K562 (cell line): Measurements from ENCODE around the gene ERN1. TPM values are rescaled to one million over a fixed set of nuclear protein-coding genes. Genes with fewer than 3 reads are reported as not detected.

ENCODE experiments used
- ATAC-seq: fragments of 200-7000 bp; cut with Tn5 transposase; 3 replicates; pipeline ENCODE4 v1.9.1; 2020; ENCODE audit warnings: moderate library complexity
- BruUV-seq: library from RNA; stranded (reverse); fragments of 400-500 nt; replicated peaks from 2 replicates; lab custom pipeline; 2021; lab: Mats Ljungman, UMichigan
- CTCF ChIA-PET: fragments of 300-600 bp; formaldehyde crosslinking; extraction: SDS; loops from one replicate; lab custom pipeline; 2021; ENCODE audit warnings: low intra/inter-chr PET ratio; lab: Yijun Ruan, JAX
- POLR2A ChIA-PET: fragments of 300-600, 350-650 bp; sonication (Branson Sonifier 250); formaldehyde crosslinking; extraction: SDS; loops from one replicate; lab custom pipeline; 2021; ENCODE audit warnings: antibody characterized with exemption, inconsistent platforms; lab: Yijun Ruan, JAX
- DNase-seq, 4 experiments: peaks; one replicate each; pipeline versions ENCODE4 v3.0.0 to v3.0.0-alpha.2; 2011 to 2018; ENCODE audit warnings: low spot score in 3 of 4, mixed read lengths in 3 of 4; ENCODE audit errors: extremely low read depth in 1 of 4
- FAIRE-seq: peaks from 2 replicates; lab custom pipeline; 2011; peaks lifted over from hg19 to GRCh38; lab: Jason Lieb, UNC
- H2AFZ ChIP-seq: 2 replicates; pipeline ENCODE4 v1.6.0; 2011; ENCODE audit warnings: low read depth, low read length, control low read depth, inconsistent platforms
- H3K27ac ChIP-seq: fragments of 200-600 bp; 3 replicates; pipeline ENCODE4 v1.8.0; 2011; ENCODE audit warnings: low read depth, mild to moderate bottlenecking, control low read depth, inconsistent platforms, low read length, moderate library complexity, mixed read lengths; ENCODE audit errors: extremely low read depth
- H3K27me3 ChIP-seq, 2 experiments: fragments of 300-600 bp in 1 of 2; 2 replicates in 1 of 2; 3 replicates in 1 of 2; pipeline versions ENCODE4 v1.6.0 to v1.8.0; 2011; ENCODE audit warnings: inconsistent platforms in 2 of 2, low read length in 2 of 2, mild to moderate bottlenecking in 1 of 2, mixed read lengths in 1 of 2, moderate library complexity in 1 of 2; ENCODE audit not compliant: control insufficient read depth in 2 of 2, insufficient read depth in 2 of 2
- H3K36me3 ChIP-seq: fragments of 300-600 bp; 3 replicates; pipeline ENCODE4 v1.8.0; 2011; ENCODE audit warnings: mild to moderate bottlenecking, low read length, inconsistent platforms; ENCODE audit not compliant: control insufficient read depth, insufficient read depth
- H3K4me1 ChIP-seq, 2 experiments: fragments of 200-600 bp in 1 of 2; replicated peaks in 1 of 2; 2 replicates in 1 of 2; 3 replicates in 1 of 2; pipeline versions ENCODE4 v1.5.1 to v1.8.0; 2011; ENCODE audit warnings: inconsistent platforms in 2 of 2, low read length in 2 of 2, mild to moderate bottlenecking in 1 of 2, mixed read lengths in 1 of 2, moderate library complexity in 1 of 2; ENCODE audit not compliant: control insufficient read depth in 2 of 2, insufficient read depth in 2 of 2
- H3K4me2 ChIP-seq: 2 replicates; pipeline ENCODE4 v1.6.1; 2011; ENCODE audit warnings: low read length, control low read depth, inconsistent platforms, mixed read lengths; ENCODE audit not compliant: insufficient read depth
- H3K4me3 ChIP-seq: fragments of 200-600 bp; sonication (generic), shearing (Covaris generic); 2 replicates; pipeline ENCODE4 v1.5.1; 2016; ENCODE audit warnings: control low read depth, inconsistent platforms
- H3K79me2 ChIP-seq: fragments of 200-600 bp; 3 replicates; pipeline ENCODE4 v1.8.0; 2011; ENCODE audit warnings: low read length, inconsistent platforms; ENCODE audit not compliant: control insufficient read depth, insufficient read depth
- H3K9ac ChIP-seq, 2 experiments: 2 replicates each; pipeline versions ENCODE4 v1.6.0 to v1.6.1; 2011; ENCODE audit warnings: low read depth in 2 of 2, low read length in 2 of 2, control low read depth in 1 of 2, inconsistent platforms in 1 of 2, mild to moderate bottlenecking in 1 of 2, mixed read lengths in 1 of 2; ENCODE audit not compliant: insufficient read depth in 1 of 2
- H3K9me1 ChIP-seq: one replicate; pipeline ENCODE4 v1.6.0; 2011; ENCODE audit warnings: inconsistent platforms, mild to moderate bottlenecking, low read length, moderate library complexity; ENCODE audit not compliant: control insufficient read depth, insufficient read depth
- H3K9me3 ChIP-seq: replicated peaks from 2 replicates; pipeline ENCODE4 v1.5.1; 2011; ENCODE audit warnings: low read depth, low read length, inconsistent platforms; ENCODE audit not compliant: control insufficient read depth, insufficient read depth
- H4K20me1 ChIP-seq: replicated peaks from 2 replicates; pipeline ENCODE4 v1.6.1; 2011; ENCODE audit warnings: low read length, inconsistent platforms, mixed read lengths; ENCODE audit not compliant: control insufficient read depth, insufficient read depth
- ATF3 ChIP-seq, 2 experiments: fragments of 450-650 bp in 1 of 2; sonication (generic) in 1 of 2; formaldehyde crosslinking in 1 of 2; IDR thresholded peaks in 1 of 2; conservative IDR thresholded peaks in 1 of 2; 2 replicates each; pipeline versions ENCODE4 v1.6.1 to v1.8.1; 2016 to 2023; ENCODE audit warnings: mild to moderate bottlenecking in 2 of 2, moderate library complexity in 2 of 2, inconsistent platforms in 1 of 2, missing genetic modification reagents in 1 of 2
- DNMT1 ChIP-seq: fragments of 450-650 bp; IDR thresholded peaks from 2 replicates; pipeline ENCODE4 v1.6.1; 2016; ENCODE audit warnings: antibody characterized with exemption, mild to moderate bottlenecking
- E2F6 ChIP-seq, 2 experiments: IDR thresholded peaks; 2 replicates each; pipeline ENCODE4 v1.6.1; 2011; ENCODE audit warnings: borderline replicate concordance in 1 of 2, control low read depth in 1 of 2, low read depth in 1 of 2, low read length in 1 of 2, mild to moderate bottlenecking in 1 of 2, mixed read lengths in 1 of 2, moderate library complexity in 1 of 2; ENCODE audit not compliant: insufficient read depth in 1 of 2, insufficient read length in 1 of 2, poor library complexity in 1 of 2, severe bottlenecking in 1 of 2; ENCODE audit errors: extremely low read depth in 1 of 2
- SIX5 ChIP-seq, 2 experiments: IDR thresholded peaks; 2 replicates each; pipeline ENCODE4 v1.6.1; 2011; ENCODE audit warnings: low read length in 2 of 2, borderline replicate concordance in 1 of 2, low read depth in 1 of 2, mild to moderate bottlenecking in 1 of 2, moderate library complexity in 1 of 2; ENCODE audit not compliant: insufficient read depth in 1 of 2
- ZNF217 ChIP-seq: sonication (generic); formaldehyde crosslinking; IDR thresholded peaks from 2 replicates; pipeline ENCODE4 v1.8.0; 2022; ENCODE audit warnings: mild to moderate bottlenecking, missing genetic modification reagents
- WGBS: fragments of 100-300 bp; shearing (Covaris generic); methylation state at CpG from one replicate; pipeline ENCODE4 v1.1.6; 2016; ENCODE audit warnings: low coverage, mixed read lengths; ENCODE audit not compliant: insufficient coverage; ENCODE audit errors: missing lambda C conversion rate; 5-methylcytosine and 5-hydroxymethylcytosine counted together
- in situ Hi-C: fragments of 300-500 bp; cut with MboI; formaldehyde crosslinking; loops from 4 replicates; pipeline ENCODE4 v1.15.0; 2018; ENCODE audit warnings: inconsistent platforms, mixed read lengths
- intact Hi-C: fragments of 100-400 bp; cut with micrococcal nuclease; formaldehyde crosslinking; loops from 2 replicates; pipeline ENCODE4 v1.14.2; 2022
- polyA plus RNA-seq, 8 experiments: library from polyadenylated mRNA; depleted of rRNA in 4 of 8; stranded (reverse) in 5 of 8; unstranded in 3 of 8; fragments of >200 nt; fragmentation: Nextera tagmentation in 2 of 8; fragmentation: Illumina TruSeq in 1 of 8; extraction: Ambion mirVana in 2 of 8; extraction: Trizol in 1 of 8; gene quantifications; 2 replicates each; pipeline versions ENCODE4 v1.2.1 to v1.2.3, GENCODE V29; 2011 to 2014; ENCODE audit warnings: inconsistent platforms in 1 of 8, missing spikeins in 1 of 8
- total RNA-seq, 7 experiments: library from RNA; depleted of rRNA in 6 of 7; stranded (reverse); fragments of >200 nt in 6 of 7; fragmentation: Illumina TruSeq in 2 of 7; extraction: Trizol in 2 of 7; gene quantifications; 2 replicates each; pipeline versions ENCODE4 v1.2.1 to v1.2.3, GENCODE V29; 2011 to 2021; ENCODE audit warnings: low replicate concordance in 1 of 7

ERN1 gene
- total and polyA plus RNA-seq, 9 of the 15 experiments (the other 6 are each of a cell fraction or from before 2014, with no cell fraction given) = 2.1 to 22.5 (median 7.3) TPM

GRCh38 chr17:64009571-64010402, 120.2 kb downstream of the ERN1 start:
- POLR2A ChIA-PET = interaction anchor here (0.6 to 1.0 kb wide), 2 partner anchors 16 to 182 kb away, joined by 3 read pairs; no protein-coding TSS in a partner anchor

More at GRCh38 chr17:64009571-64010402, 120.2 kb downstream of the ERN1 start:
- H3K9me3 ChIP-seq = no peaks in the 10 kb centered on the region
- intact Hi-C loops = no loop called here
- no peaks in the 10 kb centered on the region for H3K27me3 ChIP-seq
- H3K4me1 ChIP-seq = peaks cover 19 to 30% of the 10 kb centered on the region in 2 experiments
- H3K36me3 ChIP-seq = peaks cover 7% of the 10 kb centered on the region; the same call in 1 of the 3 replicates
- no peaks in the 10 kb centered on the region for H3K9me1 ChIP-seq
- H3K4me3 ChIP-seq = no peak overlapping the region
- in situ Hi-C loops = no loop called here
- TF ChIP-seq SIX5 (IDR thresholded peaks at IDR 0.05; ENCODE audit: borderline replicate concordance in 1 of 2, insufficient read depth in 1 of 2, low read depth in 1 of 2, low read length in 2 of 2) (no peak), ZNF217 (CRISPR knock-in tag) (no peak), DNMT1 (no peak), ATF3 (IDR thresholded peaks at IDR 0.05) (0 out of 2 replicates have a peak, but pooled peaks have one; percentile 1), ATF3 (CRISPR knock-in tag; conservative IDR thresholded peaks at IDR 0.05) (no peak), E2F6 (IDR thresholded peaks at IDR 0.05; ENCODE audit: borderline replicate concordance in 1 of 2, extremely low read depth in 1 of 2, insufficient read depth in 1 of 2, insufficient read length in 1 of 2, low read depth in 1 of 2, low read length in 1 of 2, poor library complexity in 1 of 2, severe bottlenecking in 1 of 2) (no peak)
- ATAC-seq (no peak), FAIRE-seq (no peak), DNase-seq (no peak)
- no peak overlapping the region for H2AFZ ChIP-seq
- BruUV-seq = no TSS peak
- H3K9ac ChIP-seq = no peak overlapping the region
- H3K27ac ChIP-seq = no peak overlapping the region
- no peaks in the 10 kb centered on the region for H4K20me1 ChIP-seq
- H3K4me2 ChIP-seq = no peak overlapping the region
- CTCF ChIA-PET = no interaction called here
- H3K79me2 ChIP-seq = peaks cover 20% of the 10 kb centered on the region
- 24% methylated on average over 7 of the region's 8 CpGs for WGBS
